ENCODE data around the gene RPL36AL.
"Not testable (repeated sequence)": the region's sequence is repeated elsewhere in the genome, so short reads cannot be mapped to it uniquely, and the experiment has no call there.

Gene RPL36AL

GRCh38 chr14:49619730-49620129 is 696 bp downstream of the RPL36AL start:
- Mint-ChIP-seq H3K36me3 (ENCODE audit: low read depth) (peaks cover 38% of the 10 kb centered on the region), H3K9me3 (no peaks in the 10 kb centered on the region), H3K27me3 (ENCODE audit: low read depth, poor library complexity) (no peaks in the 10 kb centered on the region), H3K4me1 (peaks cover 31% of the 10 kb centered on the region), H3K4me3 (peak overlapping the region; percentile 99), H3K27ac (peak overlapping the region; percentile 100)
- TF ChIP-seq, protein P1, sequence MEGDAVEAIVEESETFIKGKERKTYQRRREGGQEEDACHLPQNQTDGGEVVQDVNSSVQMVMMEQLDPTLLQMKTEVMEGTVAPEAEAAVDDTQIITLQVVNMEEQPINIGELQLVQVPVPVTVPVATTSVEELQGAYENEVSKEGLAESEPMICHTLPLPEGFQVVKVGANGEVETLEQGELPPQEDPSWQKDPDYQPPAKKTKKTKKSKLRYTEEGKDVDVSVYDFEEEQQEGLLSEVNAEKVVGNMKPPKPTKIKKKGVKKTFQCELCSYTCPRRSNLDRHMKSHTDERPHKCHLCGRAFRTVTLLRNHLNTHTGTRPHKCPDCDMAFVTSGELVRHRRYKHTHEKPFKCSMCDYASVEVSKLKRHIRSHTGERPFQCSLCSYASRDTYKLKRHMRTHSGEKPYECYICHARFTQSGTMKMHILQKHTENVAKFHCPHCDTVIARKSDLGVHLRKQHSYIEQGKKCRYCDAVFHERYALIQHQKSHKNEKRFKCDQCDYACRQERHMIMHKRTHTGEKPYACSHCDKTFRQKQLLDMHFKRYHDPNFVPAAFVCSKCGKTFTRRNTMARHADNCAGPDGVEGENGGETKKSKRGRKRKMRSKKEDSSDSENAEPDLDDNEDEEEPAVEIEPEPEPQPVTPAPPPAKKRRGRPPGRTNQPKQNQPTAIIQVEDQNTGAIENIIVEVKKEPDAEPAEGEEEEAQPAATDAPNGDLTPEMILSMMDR (IDR thresholded peaks at IDR 0.05): no peak
- DNase-seq: no peak

GRCh38 chr14:49619273-49619672 is 1.2 kb downstream of the RPL36AL start:
- peaks cover 40% of the 10 kb centered on the region for H3K36me3 Mint-ChIP-seq (ENCODE audit: low read depth)
- peak overlapping the region; percentile 99 for H3K4me3 Mint-ChIP-seq
- H3K27me3 Mint-ChIP-seq (ENCODE audit: low read depth, poor library complexity); H3K9me3 Mint-ChIP-seq; DNase-seq: not testable (repeated sequence)
- H3K4me1 Mint-ChIP-seq: peaks cover 31% of the 10 kb centered on the region
- peak overlapping the region; percentile 100 for H3K27ac Mint-ChIP-seq

- H3K36me3 Mint-ChIP-seq (ENCODE audit: low read depth): peaks cover 43% of the 10 kb centered on the region
- peak overlapping the region; percentile 10 for H3K4me3 Mint-ChIP-seq
- DNase-seq: no peak
- no peaks in the 10 kb centered on the region for H3K9me3 Mint-ChIP-seq
- H3K27ac Mint-ChIP-seq: peak overlapping the region; percentile 31
- no peaks in the 10 kb centered on the region for H3K27me3 Mint-ChIP-seq (ENCODE audit: low read depth, poor library complexity)
- TF ChIP-seq, protein P1 (IDR thresholded peaks at IDR 0.05): no peak
- peaks cover 31% of the 10 kb centered on the region for H3K4me1 Mint-ChIP-seq
Measured at GRCh38 chr14:49617852-49618519, 2.4 kb downstream of the RPL36AL start.

- no peak overlapping the region for H3K4me3 Mint-ChIP-seq
- TF ChIP-seq, protein P1 (IDR thresholded peaks at IDR 0.05): no peak
- DNase-seq: no peak
- H3K9me3 Mint-ChIP-seq: no peaks in the 10 kb centered on the region
- peaks cover 26% of the 10 kb centered on the region for H3K4me1 Mint-ChIP-seq
- H3K36me3 Mint-ChIP-seq (ENCODE audit: low read depth): peaks cover 51% of the 10 kb centered on the region
- H3K27me3 Mint-ChIP-seq (ENCODE audit: low read depth, poor library complexity): no peaks in the 10 kb centered on the region
- peak overlapping the region; percentile 33 for H3K27ac Mint-ChIP-seq
Measured at GRCh38 chr14:49615776-49616175, 4.7 kb downstream of the RPL36AL start.

DNA sequence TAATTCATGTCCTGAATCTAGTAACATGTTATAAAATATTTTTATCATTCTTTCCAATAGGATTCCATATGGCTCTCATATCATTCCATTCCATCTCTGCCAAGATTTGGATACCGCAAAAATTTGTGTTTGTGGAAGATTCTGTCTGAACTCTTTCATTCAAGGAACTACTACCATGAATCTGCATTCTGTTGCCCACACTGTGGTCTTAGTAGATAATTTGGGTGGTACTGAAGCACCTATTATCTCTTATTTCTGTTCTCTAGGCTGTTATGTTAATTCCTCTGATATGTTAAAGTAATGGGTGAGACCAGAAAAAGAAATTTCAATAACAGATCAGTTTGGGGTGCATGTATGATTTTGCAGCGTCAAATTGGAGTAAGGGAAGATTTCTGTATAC is 6.2 kb downstream of the RPL36AL start:
- no peak for DNase-seq
- H3K9me3 Mint-ChIP-seq: no peaks in the 10 kb centered on the region
- H3K4me1 Mint-ChIP-seq: peaks cover 22% of the 10 kb centered on the region
- no peak overlapping the region for H3K4me3 Mint-ChIP-seq
- H3K27ac Mint-ChIP-seq: no peak overlapping the region
- TF ChIP-seq, protein P1 (IDR thresholded peaks at IDR 0.05): no peak
- no peaks in the 10 kb centered on the region for H3K27me3 Mint-ChIP-seq (ENCODE audit: low read depth, poor library complexity)
- H3K36me3 Mint-ChIP-seq (ENCODE audit: low read depth): peaks cover 51% of the 10 kb centered on the region

GRCh38 chr14:49612671-49613070 is 7.8 kb downstream of the RPL36AL start:
- TF ChIP-seq, protein P1 (IDR thresholded peaks at IDR 0.05): no peak
- DNase-seq: no peak
- H3K27me3 Mint-ChIP-seq (ENCODE audit: low read depth, poor library complexity): no peaks in the 10 kb centered on the region
- H3K27ac Mint-ChIP-seq: peak overlapping the region; percentile 33
- H3K4me1 Mint-ChIP-seq: peaks cover 10% of the 10 kb centered on the region
- no peak overlapping the region for H3K4me3 Mint-ChIP-seq
- no peaks in the 10 kb centered on the region for H3K9me3 Mint-ChIP-seq
- peaks cover 50% of the 10 kb centered on the region for H3K36me3 Mint-ChIP-seq (ENCODE audit: low read depth)
